Mesothelial cell of epicardium (in vitro differentiated cells): ENCODE measurements around the gene RPL34. TPM values are rescaled to one million over a fixed set of nuclear protein-coding genes. Genes with fewer than 3 reads are reported as not detected.

Experiments
- DNase-seq, 2 experiments: peaks; one replicate each; pipeline ENCODE4 v3.0.0; 2021; ENCODE audit warnings: low spot score in 2 of 2; ENCODE audit not compliant: unreplicated experiment in 2 of 2
- H3K27ac Mint-ChIP-seq: 2 replicates; pipeline ENCODE4 v1.8.0; 2021; ENCODE audit warnings: mixed read lengths
- H3K27me3 Mint-ChIP-seq: 2 replicates; pipeline ENCODE4 v1.8.0; 2021; ENCODE audit warnings: low read depth, mixed read lengths
- H3K36me3 Mint-ChIP-seq: 2 replicates; pipeline ENCODE4 v1.8.0; 2021; ENCODE audit warnings: mixed read lengths
- H3K4me1 Mint-ChIP-seq: 2 replicates; pipeline ENCODE4 v1.8.0; 2021; ENCODE audit warnings: mixed read lengths
- H3K4me3 Mint-ChIP-seq: 2 replicates; pipeline ENCODE4 v1.8.0; 2021; ENCODE audit warnings: mild to moderate bottlenecking, moderate library complexity, mixed read lengths
- H3K9me3 Mint-ChIP-seq: 2 replicates; pipeline ENCODE4 v1.8.0; 2021; ENCODE audit warnings: mixed read lengths
- CTCF ChIP-seq: fragments of 200-600 bp; sonication (generic); IDR thresholded peaks from one replicate; pipeline ENCODE4 v1.5.0; 2021; ENCODE audit warnings: antibody characterized with exemption; ENCODE audit not compliant: unreplicated experiment
- total RNA-seq: library from RNA; stranded (reverse); gene quantifications from 3 replicates; pipeline ENCODE4 v1.2.1, GENCODE V29; 2021

Gene RPL34
- total RNA-seq, 1 donor from 2014 or later: 1,479 TPM

DNA sequence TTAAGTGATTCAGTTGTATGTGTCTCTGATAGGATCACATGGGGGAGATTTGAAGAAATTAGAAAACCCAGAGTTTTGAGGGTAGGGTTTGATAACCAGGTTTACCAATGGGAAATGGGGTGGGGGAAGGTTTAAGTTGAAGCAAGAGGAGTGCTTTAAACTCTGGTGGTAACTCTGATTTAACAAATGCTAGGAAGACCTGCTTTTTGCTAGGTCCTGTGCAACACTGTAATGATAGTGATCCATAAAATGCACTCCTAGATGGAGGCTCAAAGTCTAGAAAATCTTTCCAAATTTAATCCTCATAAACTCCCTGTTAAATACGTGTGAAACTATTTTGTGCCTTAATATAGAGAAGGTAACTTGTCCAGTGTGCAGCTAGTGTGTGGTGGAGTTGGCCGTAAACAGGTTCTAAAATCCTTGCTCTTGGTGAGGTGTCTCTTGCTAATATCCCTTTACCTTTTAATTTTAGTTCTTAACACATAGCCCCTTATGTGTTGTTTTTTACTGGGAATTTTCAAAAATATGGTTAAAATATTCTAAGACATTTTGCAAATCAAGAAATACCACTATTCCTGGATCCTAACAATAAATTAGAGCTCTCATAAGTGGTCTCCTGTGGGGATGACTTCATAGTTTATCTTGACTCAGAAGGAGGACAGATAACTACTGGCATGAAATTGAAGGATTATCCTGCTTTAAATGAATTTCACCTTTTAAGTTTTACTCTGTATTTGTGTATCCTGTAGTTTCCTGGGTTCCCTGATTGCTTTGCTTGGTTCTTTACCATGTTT is 4.1 kb downstream of the RPL34 start:
- no peak for DNase-seq
- TF ChIP-seq CTCF: no peak
- H3K27me3 Mint-ChIP-seq: no peaks in the 10 kb centered on the region
- peaks cover 41% of the 10 kb centered on the region for H3K4me1 Mint-ChIP-seq
- peaks cover 41% of the 10 kb centered on the region for H3K36me3 Mint-ChIP-seq
- H3K4me3 Mint-ChIP-seq: no peak overlapping the region
- peak overlapping the region; percentile 64 for H3K27ac Mint-ChIP-seq
- H3K9me3 Mint-ChIP-seq: no peaks in the 10 kb centered on the region

GRCh38 chr4:108626056-108626455 is 5.7 kb downstream of the RPL34 start:
- H3K36me3 Mint-ChIP-seq: peaks cover 51% of the 10 kb centered on the region
- DNase-seq: no peak
- peaks cover 32% of the 10 kb centered on the region for H3K4me1 Mint-ChIP-seq
- no peaks in the 10 kb centered on the region for H3K27me3 Mint-ChIP-seq
- no peak for TF ChIP-seq CTCF
- H3K4me3 Mint-ChIP-seq: no peak overlapping the region
- no peaks in the 10 kb centered on the region for H3K9me3 Mint-ChIP-seq
- no peak overlapping the region for H3K27ac Mint-ChIP-seq

DNA sequence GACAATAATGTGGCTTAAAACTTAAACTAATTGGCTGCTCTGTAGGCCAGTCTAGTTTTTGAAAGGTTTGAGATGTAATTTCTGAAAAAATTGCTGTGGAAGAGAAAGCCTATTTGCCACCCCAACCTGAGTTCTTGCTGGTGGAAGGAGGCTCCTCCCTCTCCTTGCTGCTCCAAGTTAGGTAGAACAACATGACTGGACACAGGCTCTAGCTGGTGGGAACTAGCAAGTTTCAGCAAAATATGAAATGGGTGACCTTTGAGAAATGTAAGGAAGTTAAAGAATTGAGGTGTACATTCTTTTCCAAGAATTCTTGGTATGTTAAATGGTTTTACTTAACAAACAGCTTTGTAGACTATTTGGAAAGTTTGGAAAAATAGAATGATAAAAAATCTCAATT is 8.0 kb downstream of the RPL34 start:
- no peak for DNase-seq
- peaks cover 15% of the 10 kb centered on the region for H3K4me1 Mint-ChIP-seq
- no peaks in the 10 kb centered on the region for H3K9me3 Mint-ChIP-seq
- peaks cover 52% of the 10 kb centered on the region for H3K36me3 Mint-ChIP-seq
- no peak overlapping the region for H3K27ac Mint-ChIP-seq
- TF ChIP-seq CTCF: no peak
- H3K4me3 Mint-ChIP-seq: no peak overlapping the region
- H3K27me3 Mint-ChIP-seq: no peaks in the 10 kb centered on the region

DNA sequence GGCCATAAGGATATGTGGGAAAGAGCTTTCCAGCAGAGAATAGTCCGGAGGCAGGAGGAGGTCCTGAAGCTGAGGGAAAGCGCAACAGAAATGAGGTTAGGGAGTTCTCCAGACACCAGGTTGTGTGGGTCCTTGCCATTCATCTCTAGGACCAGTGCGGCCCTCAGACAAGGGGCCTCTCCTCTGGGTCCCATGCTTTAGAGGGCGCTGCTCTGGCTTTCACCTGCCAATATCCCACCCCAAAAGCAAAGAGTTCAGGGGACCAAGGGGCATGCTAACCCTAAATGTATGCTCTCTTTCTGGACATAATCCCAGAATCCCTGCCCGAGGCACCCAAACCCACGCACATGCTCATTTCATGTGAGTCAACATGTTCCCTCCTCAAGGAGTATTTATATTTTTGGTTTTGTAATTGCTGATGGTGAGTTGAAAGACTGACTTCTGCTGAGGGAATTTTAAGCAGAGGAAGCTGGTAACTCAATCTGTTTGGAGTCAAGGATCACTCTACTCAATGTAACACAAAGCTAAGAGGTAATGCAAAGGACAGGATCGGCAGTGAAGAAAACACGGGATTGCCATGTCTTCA is 14.8 kb downstream of the RPL34 start:
- TF ChIP-seq CTCF: no peak
- Mint-ChIP-seq H3K4me1 (no peaks in the 10 kb centered on the region), H3K4me3 (no peak overlapping the region), H3K36me3 (peaks cover 29% of the 10 kb centered on the region), H3K9me3 (no peaks in the 10 kb centered on the region), H3K27ac (no peak overlapping the region), H3K27me3 (no peaks in the 10 kb centered on the region)
- DNase-seq: no peak

- no peak for TF ChIP-seq CTCF
- Mint-ChIP-seq H3K9me3 (no peaks in the 10 kb centered on the region), H3K4me1 (no peaks in the 10 kb centered on the region), H3K27me3 (no peaks in the 10 kb centered on the region), H3K4me3 (no peak overlapping the region), H3K27ac (peak overlapping the region; percentile 51), H3K36me3 (peaks cover 23% of the 10 kb centered on the region)
- DNase-seq: no peak
These were observed 15.9 kb downstream of the RPL34 start for GRCh38 chr4:108636246-108636645.
